ENCODE measurements around the gene DRD4. TPM values are rescaled to one million over a fixed set of nuclear protein-coding genes. Genes with fewer than 3 reads are reported as not detected.
A peak's percentile ranks its signal among the peaks of the same experiment; 100 is the strongest.

The DRD4 gene
- total and polyA plus RNA-seq, 4 donors: 0.05 to 1.1 (median 0.35) TPM; not detected in 1

- peak overlapping the region; percentile 73 for H3K4me3 ChIP-seq
- peaks cover 8 to 49% (median 15%) of the 10 kb centered on the region in 4 donors for H3K36me3 ChIP-seq (ENCODE audit: control insufficient read depth in 4 of 4, insufficient read depth in 4 of 4, low read length in 4 of 4)
- no peak for ATAC-seq (ENCODE audit: insufficient read depth, low FRiP score)
- 58 to 67% methylated on average over 60 to 68 of the region's 68 CpGs for WGBS, 2 donors
- H3K4me1 ChIP-seq (ENCODE audit: control insufficient read depth in 5 of 5, insufficient read depth in 5 of 5, low read length in 5 of 5): peaks cover 0 to 14% (median 9%) of the 10 kb centered on the region in 5 donors
- no peaks in the 10 kb centered on the region for H3K9me3 ChIP-seq (ENCODE audit: control insufficient read depth in 4 of 4, insufficient read depth in 3 of 4, low read length in 3 of 4)
- no peak for DNase-seq
- no peak for TF ChIP-seq CTCF (IDR thresholded peaks at IDR 0.05; ENCODE audit: control extremely low read depth, extremely low read depth)
- peak overlapping the region; percentile 72 to 77 for H3K9ac ChIP-seq (ENCODE audit: insufficient read depth in 1 of 2, low read length in 2 of 2)
- H3K27ac ChIP-seq (ENCODE audit: low read depth in 1 of 2, low read length in 1 of 2): peak overlapping the region; percentile 88 to 98
- no peaks in the 10 kb centered on the region for H3K27me3 ChIP-seq (ENCODE audit: control insufficient read depth in 3 of 3, insufficient read depth in 3 of 3, low read length in 2 of 3)
Observed at GRCh38 chr11:614623-615503, 22.2 kb upstream of the DRD4 start.

GRCh38 chr11:615504-616319 is 21.4 kb upstream of the DRD4 start, which contains the start of gene IRF7:
Gene IRF7, minus strand, starts transcription at chr11:615950. Its CDS starts 586 bp downstream, at chr11:615364.
- Histone ChIP-seq H3K27me3 (ENCODE audit: control insufficient read depth in 3 of 3, insufficient read depth in 3 of 3, low read length in 2 of 3) (no peaks in the 10 kb centered on the region), H3K4me3 (peak within 1 kb of the TSS; percentile 73), H3K9ac (ENCODE audit: insufficient read depth in 1 of 2, low read length in 2 of 2) (peak within 1 kb of the TSS; percentile 72 to 77), H3K4me1 (ENCODE audit: control insufficient read depth in 5 of 5, insufficient read depth in 5 of 5, low read length in 5 of 5) (peaks cover 0 to 14% (median 9%) of the 10 kb centered on the region in 5 donors), H3K9me3 (ENCODE audit: control insufficient read depth in 4 of 4, insufficient read depth in 3 of 4, low read length in 3 of 4) (no peaks in the 10 kb centered on the region), H3K27ac (ENCODE audit: low read depth in 1 of 2, low read length in 1 of 2) (peak within 1 kb of the TSS; percentile 88 to 98), H3K36me3 (ENCODE audit: control insufficient read depth in 4 of 4, insufficient read depth in 4 of 4, low read length in 4 of 4) (peaks cover 8 to 41% (median 12%) of the 10 kb centered on the region in 4 donors)
- ATAC-seq (ENCODE audit: insufficient read depth, low FRiP score) (peak; percentile 92), DNase-seq (peak; percentile 94 to 95 (median 95))
- TF ChIP-seq CTCF (IDR thresholded peaks at IDR 0.05; ENCODE audit: control extremely low read depth, extremely low read depth): no peak
- WGBS, 2 donors: 3 to 4% methylated on average over 62 to 66 of the region's 66 CpGs

- 66 to 79% methylated on average over 35 to 39 of the region's 39 CpGs for WGBS, 2 donors
- no peak overlapping the region for H3K4me3 ChIP-seq
- no peak overlapping the region for H3K9ac ChIP-seq (ENCODE audit: insufficient read depth in 1 of 2, low read length in 2 of 2)
Observed at GRCh38 chr11:616320-617198, 20.5 kb upstream of the DRD4 start.

More at GRCh38 chr11:616320-617198, 20.5 kb upstream of the DRD4 start:
- H3K36me3 ChIP-seq (ENCODE audit: control insufficient read depth in 4 of 4, insufficient read depth in 4 of 4, low read length in 4 of 4): peaks cover 0 to 32% (median 5%) of the 10 kb centered on the region in 4 donors
- no peaks in the 10 kb centered on the region for H3K27me3 ChIP-seq (ENCODE audit: control insufficient read depth in 3 of 3, insufficient read depth in 3 of 3, low read length in 2 of 3)
- H3K27ac ChIP-seq (ENCODE audit: low read depth in 1 of 2, low read length in 1 of 2): peak overlapping the region in 1 of 2 donors; percentile 98
- no peaks in the 10 kb centered on the region for H3K9me3 ChIP-seq (ENCODE audit: control insufficient read depth in 4 of 4, insufficient read depth in 3 of 4, low read length in 3 of 4)
- DNase-seq (no peak), ATAC-seq (ENCODE audit: insufficient read depth, low FRiP score) (no peak)
- no peak for TF ChIP-seq CTCF (IDR thresholded peaks at IDR 0.05; ENCODE audit: control extremely low read depth, extremely low read depth)
- peaks cover 0 to 14% (median 9%) of the 10 kb centered on the region in 5 donors for H3K4me1 ChIP-seq (ENCODE audit: control insufficient read depth in 5 of 5, insufficient read depth in 5 of 5, low read length in 5 of 5)

Measured in lung (tissue), 12 donors.